T-helper 17 cell (primary cell): ENCODE data around the gene CIB1. TPM values are rescaled to one million over a fixed set of nuclear protein-coding genes. Genes with fewer than 3 reads are reported as not detected.
A peak's percentile ranks its signal among the peaks of the same experiment; 100 is the strongest.
"Not testable (repeated sequence)": the region's sequence is repeated elsewhere in the genome, so short reads cannot be mapped to it uniquely, and the experiment has no call there.

ENCODE experiments used
- ATAC-seq: fragments of 150-1000 bp; cut with Tn5 transposase; 2 replicates; pipeline ENCODE4 v1.10.0; 2021; ENCODE audit warnings: mild to moderate bottlenecking, moderate library complexity
- DNase-seq, 3 donors: peaks; one replicate each; pipeline versions ENCODE4 v3.0.0 to v3.0.0-alpha.2; 2020 to 2021
- H3K9me3 ChIP-seq: one replicate; pipeline ENCODE4 v1.7.0; 2013; ENCODE audit warnings: low read length, mild to moderate bottlenecking; ENCODE audit not compliant: control insufficient read depth, poor library complexity, severe bottlenecking
- H3K27ac Mint-ChIP-seq: one replicate; pipeline ENCODE4 v1.8.0; 2022; ENCODE audit warnings: mild to moderate bottlenecking, moderate library complexity, mixed read lengths
- H3K27me3 Mint-ChIP-seq: one replicate; pipeline ENCODE4 v1.8.0; 2022; ENCODE audit warnings: mixed read lengths
- H3K36me3 Mint-ChIP-seq: one replicate; pipeline ENCODE4 v1.8.0; 2022; ENCODE audit warnings: low read depth, mixed read lengths
- H3K4me1 Mint-ChIP-seq: one replicate; pipeline ENCODE4 v1.8.0; 2022; ENCODE audit warnings: mild to moderate bottlenecking, mixed read lengths
- H3K4me3 Mint-ChIP-seq: one replicate; pipeline ENCODE4 v1.8.0; 2022; ENCODE audit warnings: mild to moderate bottlenecking, moderate library complexity, mixed read lengths
- total RNA-seq, 4 donors: library from RNA in 2 of 4; stranded (reverse) in 2 of 4; gene quantifications; one replicate each; pipeline ENCODE4 v1.2.3 and lab custom pipeline; 2022 to 2026

Gene CIB1
- total RNA-seq, 2 donors from 2014 or later, result 166 to 183 TPM

- H3K27me3 Mint-ChIP-seq, result no peaks in the 10 kb centered on the region
- no peaks in the 10 kb centered on the region for H3K36me3 Mint-ChIP-seq
- H3K4me1 Mint-ChIP-seq, result peaks cover 19% of the 10 kb centered on the region
- no peak overlapping the region for H3K27ac Mint-ChIP-seq
- no peaks in the 10 kb centered on the region for H3K9me3 ChIP-seq
- peak overlapping the region; percentile 21 for H3K4me3 Mint-ChIP-seq
- ATAC-seq, result peak; percentile 57
- no peak for DNase-seq
Measured at GRCh38 chr15:90190606-90191343, 43.0 kb downstream of the CIB1 start.

GRCh38 chr15:90189781-90190467, 43.8 kb downstream of the CIB1 start:
- DNase-seq (no peak), ATAC-seq (no peak)
- no peaks in the 10 kb centered on the region for H3K36me3 Mint-ChIP-seq
- H3K4me3 Mint-ChIP-seq, result peak overlapping the region; percentile 21
- H3K4me1 Mint-ChIP-seq, result peaks cover 24% of the 10 kb centered on the region
- no peaks in the 10 kb centered on the region for H3K27me3 Mint-ChIP-seq
- no peaks in the 10 kb centered on the region for H3K9me3 ChIP-seq
- no peak overlapping the region for H3K27ac Mint-ChIP-seq

GRCh38 chr15:90188914-90189748, 44.6 kb downstream of the CIB1 start:
- no peaks in the 10 kb centered on the region for H3K27me3 Mint-ChIP-seq
- H3K9me3 ChIP-seq, result no peaks in the 10 kb centered on the region
- no peak overlapping the region for H3K27ac Mint-ChIP-seq
- H3K36me3 Mint-ChIP-seq, result no peaks in the 10 kb centered on the region
- no peak overlapping the region for H3K4me3 Mint-ChIP-seq
- DNase-seq, result no peak
- H3K4me1 Mint-ChIP-seq, result peaks cover 27% of the 10 kb centered on the region
- ATAC-seq, result no peak

GRCh38 chr15:90188065-90188464, 45.7 kb downstream of the CIB1 start:
- peaks cover 29% of the 10 kb centered on the region for H3K4me1 Mint-ChIP-seq
- not testable (repeated sequence) for H3K4me3 Mint-ChIP-seq, H3K27me3 Mint-ChIP-seq, DNase-seq, H3K9me3 ChIP-seq, H3K36me3 Mint-ChIP-seq, ATAC-seq, H3K27ac Mint-ChIP-seq

- no peak overlapping the region for H3K27ac Mint-ChIP-seq
- no peaks in the 10 kb centered on the region for H3K36me3 Mint-ChIP-seq
- peak overlapping the region; percentile 49 for H3K4me3 Mint-ChIP-seq
- peaks cover 26% of the 10 kb centered on the region for H3K4me1 Mint-ChIP-seq
- no peak for ATAC-seq
- no peak for DNase-seq
- H3K27me3 Mint-ChIP-seq, result no peaks in the 10 kb centered on the region
- no peaks in the 10 kb centered on the region for H3K9me3 ChIP-seq
Measured at GRCh38 chr15:90187257-90187868, 46.4 kb downstream of the CIB1 start.

- peak; percentile 34 to 51 (median 43) for DNase-seq
- ATAC-seq, result peak; percentile 89
- Mint-ChIP-seq H3K36me3 (no peaks in the 10 kb centered on the region), H3K4me3 (peak overlapping the region; percentile 88), H3K27me3 (no peaks in the 10 kb centered on the region), H3K4me1 (peaks cover 16% of the 10 kb centered on the region), H3K27ac (peak overlapping the region; percentile 85)
- H3K9me3 ChIP-seq, result no peaks in the 10 kb centered on the region
Measured at GRCh38 chr15:90184786-90185704, 48.7 kb downstream of the CIB1 start.

GRCh38 chr15:90184119-90184785, 49.5 kb downstream of the CIB1 start:
- Mint-ChIP-seq H3K36me3 (no peaks in the 10 kb centered on the region), H3K27ac (peak overlapping the region; percentile 75), H3K27me3 (no peaks in the 10 kb centered on the region), H3K4me1 (peaks cover 19% of the 10 kb centered on the region), H3K4me3 (peak overlapping the region; percentile 88)
- no peaks in the 10 kb centered on the region for H3K9me3 ChIP-seq
- ATAC-seq (peak; percentile 63), DNase-seq (no peak)

- Mint-ChIP-seq H3K27me3 (no peaks in the 10 kb centered on the region), H3K27ac (no peak overlapping the region), H3K4me3 (no peak overlapping the region), H3K36me3 (no peaks in the 10 kb centered on the region), H3K4me1 (peaks cover 25% of the 10 kb centered on the region)
- ATAC-seq, result no peak
- no peaks in the 10 kb centered on the region for H3K9me3 ChIP-seq
- DNase-seq, result no peak
Measured at GRCh38 chr15:90181776-90182175, 52.0 kb downstream of the CIB1 start.

Other genes starting within 250 kb of the CIB1 start
- 10 to 100 TPM; 11.7 to 14.4 TPM for gene ZNF710, start 232.6 kb downstream of the CIB1 start, total RNA-seq
- 10 to 100 TPM; 45.0 to 48.8 TPM for gene IDH2, start 131.5 kb downstream of the CIB1 start, total RNA-seq
- 10 to 100 TPM; 15.4 to 23.4 TPM for gene SEMA4B, start 32.6 kb downstream of the CIB1 start, total RNA-seq
- gene GDPGP1, start 268 bp upstream of the CIB1 start, total RNA-seq, result 1 to 10 TPM; 3.7 to 4.6 TPM
- under 1 TPM in 1 of 2 donors, not detected in 1; 0.29 TPM for gene TTLL13, start 15.6 kb upstream of the CIB1 start, total RNA-seq
- 10 to 100 TPM; 48.0 to 51.0 TPM for gene NGRN, start 31.7 kb upstream of the CIB1 start, total RNA-seq
- gene ZNF774, start 118.3 kb upstream of the CIB1 start, total RNA-seq, result under 1 TPM in 1 of 2 donors, not detected in 1; 0.15 TPM
- 100 to 1,000 TPM; 131 to 157 TPM for gene IQGAP1, start 154.3 kb upstream of the CIB1 start, total RNA-seq